ENCODE data around the gene R3HDM4. TPM values are rescaled to one million over a fixed set of nuclear protein-coding genes. Genes with fewer than 3 reads are reported as not detected.
A peak's percentile ranks its signal among the peaks of the same experiment; 100 is the strongest.

Gene R3HDM4
- total RNA-seq, 1 donor from 2014 or later: 63.1 TPM

DNA sequence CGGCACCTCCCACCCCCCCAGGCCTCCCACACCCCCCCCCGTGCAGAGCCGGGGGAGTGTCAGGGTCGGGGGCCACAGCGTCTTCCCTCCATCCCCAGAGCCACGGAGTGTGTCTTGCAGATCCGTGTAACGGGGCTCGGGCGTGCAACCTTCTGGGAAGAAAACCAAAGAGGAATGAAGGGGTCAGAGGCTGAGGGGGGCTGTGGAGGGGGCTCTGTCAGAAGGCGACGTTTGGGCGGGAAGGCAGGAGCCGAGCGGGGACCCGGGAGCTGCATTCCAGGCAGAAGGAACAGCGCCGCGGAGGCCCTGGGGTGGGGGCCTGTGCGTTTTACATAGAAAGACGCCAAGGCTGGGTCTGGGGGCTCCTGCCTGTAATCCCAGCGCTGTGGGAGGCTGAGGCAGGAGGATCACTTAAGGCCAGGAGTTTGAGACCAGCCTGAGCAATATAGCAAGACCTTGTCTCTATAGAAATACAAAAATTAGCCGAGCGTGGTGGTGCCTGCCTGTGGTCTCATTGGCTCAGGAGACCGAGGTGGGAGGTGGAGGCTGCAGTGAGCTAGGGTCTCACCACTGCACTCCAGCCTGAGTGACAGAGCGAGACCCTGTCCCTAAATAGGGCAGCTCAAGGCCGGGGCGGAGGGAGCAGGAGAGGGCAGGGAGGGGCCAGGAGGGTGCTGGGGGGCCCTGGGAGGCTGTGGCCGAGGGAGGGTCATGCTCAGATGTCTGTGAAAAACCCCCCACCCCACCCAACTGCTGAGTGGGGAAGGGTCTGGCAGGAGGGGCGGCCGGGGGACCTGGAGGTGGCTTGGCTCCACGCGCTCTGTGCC, 40.6 kb upstream of the R3HDM4 start:
- peak overlapping the region; percentile 52 for H3K4me3 Mint-ChIP-seq (ENCODE audit: low read depth)

DNA sequence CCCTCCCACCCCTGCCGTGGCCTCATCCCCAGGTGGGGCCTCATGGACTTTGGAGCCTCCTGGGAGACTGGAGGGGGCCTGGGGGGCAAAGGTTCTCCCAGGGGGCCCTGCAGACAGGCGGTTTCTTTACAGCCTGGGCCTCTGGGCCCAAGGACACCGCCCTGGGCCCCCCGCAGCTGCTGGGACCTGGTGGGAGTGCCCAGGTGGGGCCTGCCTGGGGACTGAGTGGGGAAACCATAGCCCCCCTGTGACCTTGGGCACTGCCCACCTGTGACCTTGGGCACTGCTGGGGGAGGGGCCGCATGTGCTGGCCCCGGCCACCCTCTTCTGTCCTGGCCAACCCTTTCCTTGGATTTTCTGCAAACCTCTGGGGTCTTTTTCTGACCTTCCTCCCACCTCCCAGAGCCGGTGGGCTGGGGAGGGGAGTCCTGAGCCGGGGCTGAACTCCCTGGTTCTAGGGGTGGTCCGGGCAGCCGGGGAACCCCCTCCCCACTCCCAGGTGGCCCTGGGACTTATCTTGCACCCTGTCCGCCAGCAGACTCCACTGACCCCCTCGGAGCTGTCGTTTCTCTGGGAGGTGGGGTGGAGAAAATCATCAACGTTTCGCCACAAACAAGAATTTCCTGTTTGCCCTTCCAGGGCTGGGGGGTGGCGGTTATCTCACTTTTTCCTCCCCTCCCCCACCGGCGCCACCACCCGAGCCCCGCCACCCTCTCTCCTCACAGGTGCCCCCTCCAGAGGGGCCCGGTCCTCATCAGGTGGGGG, 39.8 kb upstream of the R3HDM4 start:
- TF ChIP-seq, protein P1, sequence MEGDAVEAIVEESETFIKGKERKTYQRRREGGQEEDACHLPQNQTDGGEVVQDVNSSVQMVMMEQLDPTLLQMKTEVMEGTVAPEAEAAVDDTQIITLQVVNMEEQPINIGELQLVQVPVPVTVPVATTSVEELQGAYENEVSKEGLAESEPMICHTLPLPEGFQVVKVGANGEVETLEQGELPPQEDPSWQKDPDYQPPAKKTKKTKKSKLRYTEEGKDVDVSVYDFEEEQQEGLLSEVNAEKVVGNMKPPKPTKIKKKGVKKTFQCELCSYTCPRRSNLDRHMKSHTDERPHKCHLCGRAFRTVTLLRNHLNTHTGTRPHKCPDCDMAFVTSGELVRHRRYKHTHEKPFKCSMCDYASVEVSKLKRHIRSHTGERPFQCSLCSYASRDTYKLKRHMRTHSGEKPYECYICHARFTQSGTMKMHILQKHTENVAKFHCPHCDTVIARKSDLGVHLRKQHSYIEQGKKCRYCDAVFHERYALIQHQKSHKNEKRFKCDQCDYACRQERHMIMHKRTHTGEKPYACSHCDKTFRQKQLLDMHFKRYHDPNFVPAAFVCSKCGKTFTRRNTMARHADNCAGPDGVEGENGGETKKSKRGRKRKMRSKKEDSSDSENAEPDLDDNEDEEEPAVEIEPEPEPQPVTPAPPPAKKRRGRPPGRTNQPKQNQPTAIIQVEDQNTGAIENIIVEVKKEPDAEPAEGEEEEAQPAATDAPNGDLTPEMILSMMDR (IDR thresholded peaks at IDR 0.05; ENCODE audit: unreplicated experiment): no peak
- Mint-ChIP-seq H3K36me3 (ENCODE audit: insufficient read depth) (no peaks in the 10 kb centered on the region), H3K4me3 (ENCODE audit: low read depth) (peak overlapping the region; percentile 62), H3K27ac (peak overlapping the region; percentile 97), H3K4me1 (ENCODE audit: low read depth) (peaks cover 34% of the 10 kb centered on the region), H3K9me3 (ENCODE audit: low read depth) (no peaks in the 10 kb centered on the region), H3K27me3 (no peaks in the 10 kb centered on the region)
- peak; percentile 59 for DNase-seq (ENCODE audit: low spot score, unreplicated experiment)

More for the DNA sequence above, 40.6 kb upstream of the R3HDM4 start:
- DNase-seq (ENCODE audit: low spot score, unreplicated experiment): no peak
- Mint-ChIP-seq H3K4me1 (ENCODE audit: low read depth) (peaks cover 35% of the 10 kb centered on the region), H3K36me3 (ENCODE audit: insufficient read depth) (no peaks in the 10 kb centered on the region), H3K27me3 (no peaks in the 10 kb centered on the region), H3K9me3 (ENCODE audit: low read depth) (no peaks in the 10 kb centered on the region), H3K27ac (peak overlapping the region; percentile 96)
- TF ChIP-seq, protein P1 (IDR thresholded peaks at IDR 0.05; ENCODE audit: unreplicated experiment): no peak

DNA sequence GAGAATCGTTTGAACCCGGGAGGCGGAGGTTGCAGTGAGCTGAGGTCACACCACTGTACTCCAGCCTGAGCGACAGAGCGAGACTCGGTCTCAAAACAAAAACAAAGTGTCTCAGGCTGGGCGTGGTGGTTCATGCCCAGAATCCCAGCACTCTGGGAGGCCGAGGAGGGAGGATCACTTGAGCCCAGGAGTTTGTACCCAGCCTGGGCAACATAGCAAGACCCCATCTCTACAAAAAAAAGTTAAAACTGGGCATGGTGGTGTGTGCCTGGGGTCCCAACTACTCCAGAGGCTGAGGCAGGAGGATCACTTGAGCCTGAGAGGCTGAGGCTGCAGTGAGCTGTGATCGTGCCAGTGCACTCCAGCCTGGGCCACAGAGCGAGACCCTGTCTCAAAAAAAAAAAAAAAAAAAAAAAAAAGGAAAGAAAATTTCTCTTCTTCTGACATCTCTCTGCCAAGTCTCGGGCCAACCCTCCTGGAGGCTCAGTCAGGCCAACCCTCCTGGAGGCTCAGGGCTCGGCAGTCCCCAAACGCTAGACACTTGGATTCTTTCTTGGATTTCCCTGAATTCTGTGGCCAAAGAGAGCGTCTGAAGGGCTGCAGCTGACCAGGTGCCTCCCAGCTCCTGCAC, 39.1 kb upstream of the R3HDM4 start:
- H3K27ac Mint-ChIP-seq: peak overlapping the region; percentile 97
- peaks cover 31% of the 10 kb centered on the region for H3K4me1 Mint-ChIP-seq (ENCODE audit: low read depth)
- TF ChIP-seq, protein P1 (IDR thresholded peaks at IDR 0.05; ENCODE audit: unreplicated experiment): no peak
- H3K27me3 Mint-ChIP-seq: no peaks in the 10 kb centered on the region
- H3K36me3 Mint-ChIP-seq (ENCODE audit: insufficient read depth): no peaks in the 10 kb centered on the region
- H3K4me3 Mint-ChIP-seq (ENCODE audit: low read depth): peak overlapping the region; percentile 45
- no peaks in the 10 kb centered on the region for H3K9me3 Mint-ChIP-seq (ENCODE audit: low read depth)
- DNase-seq (ENCODE audit: low spot score, unreplicated experiment): no peak

DNA sequence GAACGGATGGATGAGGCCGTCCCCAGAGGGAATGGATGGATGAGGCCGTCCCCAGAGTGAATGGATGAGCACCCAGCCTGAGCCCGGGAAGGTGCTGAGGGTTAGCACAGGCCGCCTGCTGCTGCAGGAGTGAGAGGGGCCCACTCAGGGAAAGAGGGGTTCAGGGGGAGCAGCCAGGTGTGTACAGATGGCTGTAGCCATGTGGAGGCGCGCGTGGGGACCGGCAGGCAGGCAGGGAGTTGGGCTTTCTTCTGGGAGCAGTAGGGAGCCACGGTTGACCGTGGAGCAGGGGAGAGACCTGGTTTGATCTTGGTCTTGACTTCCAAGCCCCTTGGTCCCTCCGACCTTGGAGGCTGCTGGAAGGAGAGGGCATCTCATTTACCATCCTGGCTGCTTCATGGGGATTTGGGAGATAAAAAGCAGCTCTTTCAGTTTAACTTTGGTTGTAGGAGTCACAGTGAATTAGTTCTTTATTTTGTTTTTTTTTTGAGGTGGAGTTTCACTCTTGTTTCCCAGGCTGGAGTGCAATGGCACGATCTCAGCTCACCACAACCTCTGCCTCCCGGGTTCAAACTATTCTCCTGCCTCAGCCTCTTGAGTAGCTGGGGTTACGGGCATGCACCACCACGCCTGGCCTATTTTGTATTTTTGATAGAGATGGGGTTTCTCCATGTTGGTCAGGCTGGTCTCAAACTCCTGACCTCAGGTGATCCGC, 37.5 kb upstream of the R3HDM4 start:
- Mint-ChIP-seq H3K27me3 (no peaks in the 10 kb centered on the region), H3K27ac (peak overlapping the region; percentile 81), H3K4me1 (ENCODE audit: low read depth) (peaks cover 24% of the 10 kb centered on the region), H3K4me3 (ENCODE audit: low read depth) (no peak overlapping the region), H3K9me3 (ENCODE audit: low read depth) (no peaks in the 10 kb centered on the region), H3K36me3 (ENCODE audit: insufficient read depth) (no peaks in the 10 kb centered on the region)
- no peak for DNase-seq (ENCODE audit: low spot score, unreplicated experiment)
- TF ChIP-seq, protein P1 (IDR thresholded peaks at IDR 0.05; ENCODE audit: unreplicated experiment): no peak
